Ovary (tissue), 3 donors: ENCODE results near the gene HMBS.

ENCODE experiments used
- POLR2A ChIP-seq: fragments of 450-650 bp; IDR thresholded peaks from one replicate; pipeline ENCODE4 v1.6.1; 2017; ENCODE audit warnings: antibody characterized with exemption, mild to moderate bottlenecking, moderate library complexity
- TF ChIP-seq, protein P1 (sequence below), 3 donors: fragments of 450-650 bp in 2 of 3; fragments of 200-600 bp in 1 of 3; IDR thresholded peaks; one replicate each; pipeline versions ENCODE4 v1.5.1 to v1.8.0; 2016 to 2022; ENCODE audit warnings: antibody characterized with exemption in 3 of 3, mild to moderate bottlenecking in 1 of 3
- donor health status: DM: no; HTN: no; CAD: no.

DNA sequence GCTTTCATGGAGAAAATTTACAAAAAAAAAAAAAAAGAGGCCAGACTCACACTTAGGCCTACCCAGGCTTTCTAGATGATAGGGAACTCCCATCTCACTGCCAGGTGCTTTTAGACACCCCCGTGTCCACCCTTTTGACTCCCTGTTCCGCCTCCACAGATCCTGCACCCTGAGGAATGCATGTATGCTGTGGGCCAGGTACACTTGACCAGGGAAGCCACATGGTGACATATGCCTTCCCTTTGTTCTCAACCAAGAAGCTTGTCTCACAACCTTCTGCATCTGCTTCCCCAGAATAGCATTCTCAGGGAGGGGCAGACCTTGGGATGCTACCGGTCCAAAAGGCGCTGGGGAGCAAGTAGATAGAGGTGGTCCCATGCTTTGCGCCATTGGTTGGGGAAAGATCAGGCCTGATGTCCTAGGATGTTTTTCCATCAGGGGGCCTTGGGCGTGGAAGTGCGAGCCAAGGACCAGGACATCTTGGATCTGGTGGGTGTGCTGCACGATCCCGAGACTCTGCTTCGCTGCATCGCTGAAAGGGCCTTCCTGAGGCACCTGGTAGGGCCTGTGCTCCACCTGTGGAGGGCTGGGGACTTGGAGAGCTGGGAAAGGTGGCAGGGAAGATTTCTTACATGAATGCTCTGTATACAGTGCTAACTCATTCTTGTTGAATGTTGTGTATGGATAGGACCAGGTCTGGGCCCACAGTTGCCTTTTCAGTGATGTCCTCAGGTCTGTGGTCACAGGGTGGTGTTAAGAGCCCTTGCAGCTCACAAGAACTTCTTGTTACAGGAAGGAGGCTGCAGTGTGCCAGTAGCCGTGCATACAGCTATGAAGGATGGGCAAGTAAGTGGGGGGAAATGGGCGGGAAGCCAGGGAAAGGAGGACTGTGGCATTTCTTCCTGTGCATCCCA, 7.5 kb downstream of the HMBS start:
- TF ChIP-seq, protein P1, sequence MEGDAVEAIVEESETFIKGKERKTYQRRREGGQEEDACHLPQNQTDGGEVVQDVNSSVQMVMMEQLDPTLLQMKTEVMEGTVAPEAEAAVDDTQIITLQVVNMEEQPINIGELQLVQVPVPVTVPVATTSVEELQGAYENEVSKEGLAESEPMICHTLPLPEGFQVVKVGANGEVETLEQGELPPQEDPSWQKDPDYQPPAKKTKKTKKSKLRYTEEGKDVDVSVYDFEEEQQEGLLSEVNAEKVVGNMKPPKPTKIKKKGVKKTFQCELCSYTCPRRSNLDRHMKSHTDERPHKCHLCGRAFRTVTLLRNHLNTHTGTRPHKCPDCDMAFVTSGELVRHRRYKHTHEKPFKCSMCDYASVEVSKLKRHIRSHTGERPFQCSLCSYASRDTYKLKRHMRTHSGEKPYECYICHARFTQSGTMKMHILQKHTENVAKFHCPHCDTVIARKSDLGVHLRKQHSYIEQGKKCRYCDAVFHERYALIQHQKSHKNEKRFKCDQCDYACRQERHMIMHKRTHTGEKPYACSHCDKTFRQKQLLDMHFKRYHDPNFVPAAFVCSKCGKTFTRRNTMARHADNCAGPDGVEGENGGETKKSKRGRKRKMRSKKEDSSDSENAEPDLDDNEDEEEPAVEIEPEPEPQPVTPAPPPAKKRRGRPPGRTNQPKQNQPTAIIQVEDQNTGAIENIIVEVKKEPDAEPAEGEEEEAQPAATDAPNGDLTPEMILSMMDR (IDR thresholded peaks at IDR 0.05), result no peak
- TF ChIP-seq POLR2A, result no peak
